IMR-90 (cell line): Measurements from ENCODE around the gene SDCCAG8. TPM values are rescaled to one million over a fixed set of nuclear protein-coding genes. Genes with fewer than 3 reads are reported as not detected.

Experiments
- ATAC-seq: fragments of 200-7000 bp; cut with Tn5 transposase; 2 replicates; pipeline ENCODE4 v1.9.1; 2020; ENCODE audit warnings: low read depth, mild to moderate bottlenecking, moderate library complexity
- BruUV-seq: library from RNA; stranded (reverse); fragments of 400-500 nt; replicated peaks from 2 replicates; lab custom pipeline; 2021; lab: Mats Ljungman, UMichigan
- CTCF ChIA-PET: fragments of 300-600 bp; formaldehyde crosslinking; extraction: SDS; loops from one replicate; lab custom pipeline; 2021; ENCODE audit warnings: antibody characterized with exemption; lab: Yijun Ruan, JAX
- POLR2A ChIA-PET: fragments of 300-600 bp; sonication (Branson Sonifier 250); formaldehyde crosslinking; loops from one replicate; lab custom pipeline; 2022; ENCODE audit warnings: antibody characterized with exemption; ENCODE audit not compliant: unreplicated experiment; lab: Charles Lee
- DNase-seq: peaks from one replicate; pipeline ENCODE4 v3.0.0; 2013
- H2AFZ ChIP-seq: replicated peaks from 2 replicates; pipeline ENCODE3; 2013; ENCODE audit warnings: low read length, mild to moderate bottlenecking; ENCODE audit not compliant: poor library complexity
- H2AK5ac ChIP-seq: 2 replicates; pipeline ENCODE4 v1.6.1; 2013; ENCODE audit warnings: low read depth, low read length, inconsistent platforms
- H2AK9ac ChIP-seq: replicated peaks from 2 replicates; pipeline ENCODE3; 2013; ENCODE audit warnings: mild to moderate bottlenecking, low read depth, low read length, moderate library complexity; ENCODE audit not compliant: poor library complexity
- H2BK120ac ChIP-seq: 2 replicates; pipeline ENCODE4 v1.6.1; 2013; ENCODE audit warnings: low read depth, low read length, inconsistent platforms
- H2BK15ac ChIP-seq: 3 replicates; pipeline ENCODE4 v1.6.1; 2013; ENCODE audit warnings: low read depth, low read length, inconsistent platforms
- H2BK20ac ChIP-seq: 2 replicates; pipeline ENCODE4 v1.6.1; 2013; ENCODE audit warnings: low read depth, mild to moderate bottlenecking, inconsistent platforms, low read length, moderate library complexity
- H2BK5ac ChIP-seq: 2 replicates; pipeline ENCODE4 v1.6.1; 2013; ENCODE audit warnings: mild to moderate bottlenecking, low read depth, low read length, inconsistent platforms; ENCODE audit not compliant: poor library complexity, severe bottlenecking
- H3K14ac ChIP-seq: replicated peaks from 2 replicates; pipeline ENCODE4 v1.6.1; 2013; ENCODE audit warnings: low read depth, low read length, inconsistent platforms
- H3K18ac ChIP-seq: 2 replicates; pipeline ENCODE4 v1.6.1; 2013; ENCODE audit warnings: low read depth, low read length, control low read depth
- H3K23ac ChIP-seq: 2 replicates; pipeline ENCODE4 v1.6.1; 2013; ENCODE audit warnings: low read depth, low read length, inconsistent platforms
- H3K27ac ChIP-seq: 2 replicates; pipeline ENCODE4 v1.5.1; 2013; ENCODE audit warnings: mild to moderate bottlenecking, control low read depth, low read length; ENCODE audit not compliant: insufficient read depth
- H3K27me3 ChIP-seq: 2 replicates; pipeline ENCODE4 v1.6.1; 2013; ENCODE audit warnings: low read length; ENCODE audit not compliant: control insufficient read depth, insufficient read depth
- H3K36me3 ChIP-seq: 2 replicates; pipeline ENCODE4 v1.6.1; 2013; ENCODE audit warnings: low read length, mixed read lengths; ENCODE audit not compliant: control insufficient read depth, insufficient read depth
- H3K4ac ChIP-seq: 2 replicates; pipeline ENCODE4 v1.6.1; 2013; ENCODE audit warnings: low read depth, low read length, inconsistent platforms
- H3K4me1 ChIP-seq: 2 replicates; pipeline ENCODE4 v1.6.1; 2013; ENCODE audit warnings: low read length, mixed read lengths; ENCODE audit not compliant: control insufficient read depth, insufficient read depth
- H3K4me2 ChIP-seq: 2 replicates; pipeline ENCODE4 v1.6.1; 2013; ENCODE audit warnings: low read depth, mild to moderate bottlenecking, control low read depth, low read length, moderate library complexity
- H3K4me3 ChIP-seq: 2 replicates; pipeline ENCODE4 v1.5.1; 2013; ENCODE audit warnings: low read depth, mild to moderate bottlenecking, control low read depth, low read length, moderate library complexity; ENCODE audit not compliant: insufficient read depth
- H3K56ac ChIP-seq: 2 replicates; pipeline ENCODE4 v1.6.1; 2013; ENCODE audit warnings: low read length, inconsistent platforms; ENCODE audit not compliant: insufficient read depth; ENCODE audit errors: extremely low read depth
- H3K79me1 ChIP-seq, 2 experiments: 2 replicates each; pipeline ENCODE4 v1.6.1; 2013; ENCODE audit warnings: low read length in 2 of 2, inconsistent platforms in 1 of 2, low read depth in 1 of 2
- H3K9ac ChIP-seq: 2 replicates; pipeline ENCODE4 v1.6.1; 2013; ENCODE audit warnings: low read depth, low read length, control low read depth
- H3K9me1 ChIP-seq: 2 replicates; pipeline ENCODE4 v1.6.1; 2013; ENCODE audit warnings: low read length, inconsistent platforms; ENCODE audit not compliant: insufficient read depth
- H3K9me3 ChIP-seq: 2 replicates; pipeline ENCODE4 v1.6.1; 2013; ENCODE audit warnings: low read length; ENCODE audit not compliant: control insufficient read depth, insufficient read depth
- H4K20me1 ChIP-seq: 2 replicates; pipeline ENCODE4 v1.6.1; 2013; ENCODE audit warnings: low read length, inconsistent platforms; ENCODE audit not compliant: insufficient read depth
- H4K5ac ChIP-seq: 2 replicates; pipeline ENCODE4 v1.6.1; 2013; ENCODE audit warnings: mild to moderate bottlenecking, low read depth, low read length, control low read depth
- H4K8ac ChIP-seq, 2 experiments: 2 replicates each; pipeline ENCODE4 v1.6.1; 2013; ENCODE audit warnings: low read depth in 2 of 2, low read length in 2 of 2, control low read depth in 1 of 2, inconsistent platforms in 1 of 2
- H4K91ac ChIP-seq: 2 replicates; pipeline ENCODE4 v1.6.1; 2013; ENCODE audit warnings: low read depth, low read length, inconsistent platforms; ENCODE audit not compliant: insufficient read depth
- BHLHE40 ChIP-seq: fragments of 150-350 bp; IDR thresholded peaks from 2 replicates; pipeline ENCODE4 v1.6.1; 2016; ENCODE audit warnings: mild to moderate bottlenecking, low read depth, low read length
- CHD1 ChIP-seq: IDR thresholded peaks from 2 replicates; pipeline ENCODE4 v1.6.1; 2012; ENCODE audit warnings: low read depth, low read length, improper control_type of control experiment
- CTCF ChIP-seq: conservative IDR thresholded peaks from 2 replicates; pipeline ENCODE4 v1.5.1; 2012; ENCODE audit warnings: mild to moderate bottlenecking, low read depth, low read length, improper control_type of control experiment
- ELK1 ChIP-seq: fragments of 150-350 bp; IDR thresholded peaks from 2 replicates; pipeline ENCODE4 v1.6.1; 2016; ENCODE audit warnings: low read depth, mild to moderate bottlenecking, low read length, moderate library complexity, borderline replicate concordance
- FOS ChIP-seq: fragments of 150-350 bp; IDR thresholded peaks from 2 replicates; pipeline ENCODE4 v1.6.1; 2016; ENCODE audit warnings: low read depth, low read length
- MAFK ChIP-seq: IDR thresholded peaks from 2 replicates; pipeline ENCODE4 v1.6.1; 2012; ENCODE audit warnings: low read depth, low read length, improper control_type of control experiment
- MXI1 ChIP-seq: IDR thresholded peaks from 2 replicates; pipeline ENCODE4 v1.6.1; 2012; ENCODE audit warnings: low read depth, mild to moderate bottlenecking, low read length, moderate library complexity, borderline replicate concordance
- NFE2L2 ChIP-seq: fragments of 150-350 bp; IDR thresholded peaks from 2 replicates; pipeline ENCODE4 v1.6.1; 2016; ENCODE audit warnings: low read depth, mild to moderate bottlenecking, low read length
- SMC3 ChIP-seq: fragments of 150-350 bp; IDR thresholded peaks from 2 replicates; pipeline ENCODE4 v1.6.1; 2016; ENCODE audit warnings: low read depth, mild to moderate bottlenecking, antibody characterized with exemption, low read length, moderate library complexity
- WGBS, 2 experiments: methylation state at CpG; one replicate each; pipeline versions ENCODE4 v1.1.5 to v1.1.7; 2013; ENCODE audit warnings: missing lambda C conversion rate in 2 of 2; ENCODE audit not compliant: insufficient read length in 1 of 2; ENCODE audit errors: extremely low coverage in 2 of 2; 5-methylcytosine and 5-hydroxymethylcytosine counted together
- dilution Hi-C: fragments of 300-500 bp; cut with HindIII; formaldehyde crosslinking; loops from one replicate; pipeline ENCODE4 v1.14.3; 2018; ENCODE audit warnings: low sequenced_read_pairs; ENCODE audit not compliant: unreplicated experiment
- in situ Hi-C: fragments of 300-500 bp; cut with MboI; formaldehyde crosslinking; loops from 3 replicates; pipeline ENCODE4 v1.14.3; 2019; ENCODE audit warnings: low sequenced_read_pairs, inconsistent platforms, mixed read lengths
- intact Hi-C: fragments of 100-400 bp; cut with micrococcal nuclease; formaldehyde crosslinking; loops from 2 replicates; pipeline ENCODE4 v1.10.0; 2022
- polyA plus RNA-seq, 3 experiments: library from polyadenylated mRNA; depleted of rRNA; stranded (reverse); fragments of >200 nt; gene quantifications; 2 replicates each; pipeline ENCODE4 v1.2.3, GENCODE V29; 2012; ENCODE audit warnings: low replicate concordance in 1 of 3
- total RNA-seq: library from RNA; depleted of rRNA; stranded (reverse); fragments of >200 nt; gene quantifications from 2 replicates; pipeline ENCODE4 v1.2.3, GENCODE V29; 2012

SDCCAG8 gene
- total and polyA plus RNA-seq, 2 of the 4 experiments (the other 2 are of a cell fraction) = 25.2 to 46.8 TPM

GRCh38 chr1:243421784-243422183 lies 165.9 kb downstream of the SDCCAG8 start:
- POLR2A ChIA-PET = no interaction called here
- H3K9ac ChIP-seq = no peak overlapping the region
- no peak overlapping the region for H3K56ac ChIP-seq
- no peak overlapping the region for H4K5ac ChIP-seq
- no peak overlapping the region for H3K4ac ChIP-seq
- dilution Hi-C loops = no loop called here
- H2BK5ac ChIP-seq = no peak overlapping the region
- DNase-seq (peak; percentile 85), ATAC-seq (peak; percentile 96)
- no peak overlapping the region for H3K14ac ChIP-seq
- H3K23ac ChIP-seq = no peak overlapping the region
- H2BK15ac ChIP-seq = no peak overlapping the region
- intact Hi-C loops = no loop called here
- no CpG with 5 or more reads among the region's 6 CpGs for WGBS, 2 experiments
- CTCF ChIA-PET = no interaction called here
- H3K36me3 ChIP-seq = peaks cover 2% of the 10 kb centered on the region
- H3K4me2 ChIP-seq = peak overlapping the region; percentile 32; the same call in 1 of the 2 replicates
- H3K9me1 ChIP-seq = 0 out of 2 replicates have a peak, but pooled peaks cover 6% of the 10 kb centered on the region
- no peak overlapping the region for H3K27ac ChIP-seq
- H2BK20ac ChIP-seq = no peak overlapping the region
- in situ Hi-C loops = no loop called here
- peaks cover 0 to 2% of the 10 kb centered on the region in 2 experiments; a peak in 2 of 4 replicates for H3K79me1 ChIP-seq
- no peak overlapping the region for H3K18ac ChIP-seq
- no peak overlapping the region for H2AK9ac ChIP-seq
- H2BK120ac ChIP-seq = no peak overlapping the region
- no peak overlapping the region for H3K4me3 ChIP-seq
- H4K8ac ChIP-seq = 0 out of 4 replicates have a peak overlapping the region, but pooled peaks of 1 of the 2 experiments have one; percentile 2
- H3K4me1 ChIP-seq = peaks cover 4% of the 10 kb centered on the region
- no peaks in the 10 kb centered on the region for H4K20me1 ChIP-seq
- TF ChIP-seq MAFK (peak; percentile 15; the same call in 1 of the 2 replicates), SMC3 (no peak), CHD1 (no peak), MXI1 (no peak), NFE2L2 (peak; percentile 61; the same call in 1 of the 2 replicates), BHLHE40 (0 out of 2 replicates have a peak, but pooled peaks have one; percentile 16), ELK1 (no peak), FOS (0 out of 2 replicates have a peak, but pooled peaks have one; percentile 12), CTCF (no peak)
- no peak overlapping the region for H4K91ac ChIP-seq
- BruUV-seq = no TSS peak
- H3K27me3 ChIP-seq = no peaks in the 10 kb centered on the region
- H2AK5ac ChIP-seq = no peak overlapping the region
- H2AFZ ChIP-seq = peak overlapping the region; percentile 5
- no peaks in the 10 kb centered on the region for H3K9me3 ChIP-seq
